ENCODE results near the gene TIPIN.

- no peak for TF ChIP-seq FOXP2 (optimal IDR thresholded peaks at IDR 0.05; ENCODE audit: borderline replicate concordance, extremely low read depth, extremely low read length, insufficient read depth)
- no peak for TF ChIP-seq POLR2AphosphoS5 (IDR thresholded peaks at IDR 0.05; ENCODE audit: low read depth, low read length)
These were observed 32.1 kb upstream of the TIPIN start for GRCh38 chr15:66388576-66388975.

Data from PFSK-1 (cell line).